GM23248 (cell line): ENCODE measurements around the gene KL.

Experiments
- EZH2 ChIP-seq: fragments of 200-600 bp; sonication (generic); IDR thresholded peaks from 2 replicates; pipeline ENCODE4 v1.6.1; 2018; ENCODE audit warnings: antibody characterized with exemption, mild to moderate bottlenecking; ENCODE audit not compliant: insufficient read depth, poor library complexity, severe bottlenecking
- EZH2phosphoT487 ChIP-seq: fragments of 200-600 bp; sonication (generic); IDR thresholded peaks from 2 replicates; pipeline ENCODE4 v1.6.1; 2018; ENCODE audit warnings: antibody characterized with exemption, moderate library complexity, mild to moderate bottlenecking, low read depth; ENCODE audit not compliant: insufficient read depth

GRCh38 chr13:33033986-33034385 is 17.8 kb downstream of the KL start:
- TF ChIP-seq EZH2 (no peak), EZH2phosphoT487 (no peak)
